Heart left ventricle (tissue), 13 donors: ENCODE results near the gene DNM1.

Experiments used
- POLR2A ChIP-seq, 2 donors: fragments of 450-650 bp; IDR thresholded peaks; one replicate each; pipeline ENCODE4 v1.6.1; 2017; ENCODE audit warnings: antibody characterized with exemption in 2 of 2, mild to moderate bottlenecking in 2 of 2, moderate library complexity in 2 of 2
- TF ChIP-seq, protein P1 (sequence below), 12 donors: fragments of 200-600 bp; sonication (generic) in 4 of 12; IDR thresholded peaks; one replicate each; pipeline versions ENCODE4 v1.5.0 to v1.8.0; 2018 to 2022; ENCODE audit warnings: antibody characterized with exemption in 12 of 12, mild to moderate bottlenecking in 5 of 12
- donor health status: ischemic (EF 13 %, LVEDD 7.1; RV severe dilation, severe dysfunction).
- donor health status: DM: no; HTN: yes; CAD: no.
- donor health status: DM: no; HTN: no; CAD: no.
- donor health status: ischemic (EF 25% LVEDD 6.9; RV normal size, moderate dysfunction).
- donor health status: ischemic (EF 25% LVEDD 5.7; RV mildly dilated, moderate dysfunction).
- donor health status: ischemic (EF 35%, LVEDD 5.7; RV mildly dilated, moderate dysfunction).
- donor health status: nonischemic (EF 11% LVEDD 7.7; RV severe dilation, severe dysfunction).
- donor health status: DM: yes; HTN: yes; CAD: no.
- donor health status: PGD.
- donor health status: ischemic (EF 29% LVEDD 5.4; RV normal size, mild dysfunction).
- donor health status: nonischemic (EF 23%, LVEDD 6.1; RV moderate dilation, normal function).

DNA sequence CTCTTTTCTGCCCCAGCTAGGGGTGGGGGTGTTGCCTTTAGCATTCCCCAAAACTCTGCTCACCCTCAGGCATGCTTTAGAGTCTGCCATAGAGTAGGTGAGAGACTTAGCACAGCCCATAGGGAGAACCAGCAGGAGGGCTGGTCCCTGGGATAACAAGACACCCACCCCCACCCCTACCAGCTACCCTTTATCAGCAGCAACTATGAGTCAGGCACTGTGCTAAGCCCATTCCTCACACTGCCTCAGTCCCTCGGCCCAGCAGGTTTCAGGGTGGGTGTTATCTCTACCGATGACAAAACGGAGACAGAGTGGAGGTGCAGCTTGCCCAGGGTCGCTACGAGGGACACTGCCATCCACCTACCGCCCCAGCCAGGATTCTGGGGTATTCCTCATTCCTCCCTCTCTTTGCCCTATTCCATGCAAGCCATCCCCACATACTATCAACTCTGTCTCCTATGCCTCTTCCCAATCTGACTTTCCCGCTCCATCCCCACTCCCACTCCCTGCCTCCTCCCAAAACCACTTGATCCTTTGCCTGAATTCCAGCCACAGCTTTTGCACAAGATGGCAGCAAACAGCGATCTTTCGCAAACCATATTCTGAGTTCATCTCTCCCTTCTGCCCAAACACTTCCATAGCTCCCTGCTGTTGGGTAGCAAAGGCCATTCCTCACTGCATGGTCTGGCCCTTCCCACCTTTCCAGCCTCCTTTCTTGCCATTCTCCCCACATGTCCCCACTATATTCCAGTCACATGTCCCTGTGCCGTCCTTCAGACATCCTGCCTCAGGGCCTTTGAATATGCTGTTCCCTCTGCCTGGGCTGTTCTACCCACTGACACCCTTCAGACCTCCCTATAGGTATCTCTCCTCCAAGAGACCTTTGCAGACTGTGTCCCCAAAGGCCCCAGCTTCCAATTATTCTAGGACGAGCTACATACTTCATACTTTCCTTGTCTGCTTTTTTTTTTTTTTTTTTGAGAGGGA, 16.9 kb upstream of the DNM1 start:
- TF ChIP-seq, protein P1, sequence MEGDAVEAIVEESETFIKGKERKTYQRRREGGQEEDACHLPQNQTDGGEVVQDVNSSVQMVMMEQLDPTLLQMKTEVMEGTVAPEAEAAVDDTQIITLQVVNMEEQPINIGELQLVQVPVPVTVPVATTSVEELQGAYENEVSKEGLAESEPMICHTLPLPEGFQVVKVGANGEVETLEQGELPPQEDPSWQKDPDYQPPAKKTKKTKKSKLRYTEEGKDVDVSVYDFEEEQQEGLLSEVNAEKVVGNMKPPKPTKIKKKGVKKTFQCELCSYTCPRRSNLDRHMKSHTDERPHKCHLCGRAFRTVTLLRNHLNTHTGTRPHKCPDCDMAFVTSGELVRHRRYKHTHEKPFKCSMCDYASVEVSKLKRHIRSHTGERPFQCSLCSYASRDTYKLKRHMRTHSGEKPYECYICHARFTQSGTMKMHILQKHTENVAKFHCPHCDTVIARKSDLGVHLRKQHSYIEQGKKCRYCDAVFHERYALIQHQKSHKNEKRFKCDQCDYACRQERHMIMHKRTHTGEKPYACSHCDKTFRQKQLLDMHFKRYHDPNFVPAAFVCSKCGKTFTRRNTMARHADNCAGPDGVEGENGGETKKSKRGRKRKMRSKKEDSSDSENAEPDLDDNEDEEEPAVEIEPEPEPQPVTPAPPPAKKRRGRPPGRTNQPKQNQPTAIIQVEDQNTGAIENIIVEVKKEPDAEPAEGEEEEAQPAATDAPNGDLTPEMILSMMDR (IDR thresholded peaks at IDR 0.05) = no peak
- no peak for TF ChIP-seq POLR2A (IDR thresholded peaks at IDR 0.05)
